H9 (cell line): ENCODE results near the gene KCND2. TPM values are rescaled to one million over a fixed set of nuclear protein-coding genes. Genes with fewer than 3 reads are reported as not detected.

Source experiments
- DNase-seq: peaks from one replicate; pipeline ENCODE4 v3.0.0-alpha.2; 2017
- H2AFZ ChIP-seq: one replicate; pipeline ENCODE4 v1.6.1; 2013; ENCODE audit warnings: mild to moderate bottlenecking, low read length, control low read depth, moderate library complexity
- H2AK5ac ChIP-seq: 2 replicates; pipeline ENCODE4 v1.6.1; 2013; ENCODE audit warnings: low read length, control low read depth, mixed read lengths; ENCODE audit not compliant: insufficient read length
- H2BK120ac ChIP-seq: one replicate; pipeline ENCODE4 v1.6.1; 2013; ENCODE audit warnings: low read depth, mild to moderate bottlenecking, low read length, control low read depth, inconsistent platforms; ENCODE audit not compliant: poor library complexity, severe bottlenecking
- H2BK12ac ChIP-seq: 2 replicates; pipeline ENCODE4 v1.6.1; 2013; ENCODE audit warnings: low read length, control low read depth, mixed read lengths, low read depth; ENCODE audit not compliant: insufficient read length
- H2BK15ac ChIP-seq: 2 replicates; pipeline ENCODE4 v1.6.1; 2013; ENCODE audit warnings: low read depth, low read length, control low read depth
- H2BK20ac ChIP-seq: one replicate; pipeline ENCODE4 v1.6.1; 2013; ENCODE audit warnings: low read depth, mild to moderate bottlenecking, low read length, control low read depth, inconsistent platforms; ENCODE audit not compliant: poor library complexity, severe bottlenecking
- H2BK5ac ChIP-seq: 2 replicates; pipeline ENCODE4 v1.6.1; 2013; ENCODE audit warnings: low read length, control low read depth, mixed read lengths; ENCODE audit not compliant: insufficient read length
- H3K14ac ChIP-seq: 2 replicates; pipeline ENCODE4 v1.6.1; 2013; ENCODE audit warnings: low read length, control low read depth; ENCODE audit not compliant: insufficient read depth
- H3K18ac ChIP-seq: 2 replicates; pipeline ENCODE4 v1.6.1; 2013; ENCODE audit warnings: low read depth, mild to moderate bottlenecking, mixed read lengths, low read length, control low read depth; ENCODE audit not compliant: insufficient read length
- H3K23ac ChIP-seq: 2 replicates; pipeline ENCODE4 v1.6.1; 2013; ENCODE audit warnings: low read length, control low read depth, mixed read lengths, low read depth; ENCODE audit not compliant: insufficient read length
- H3K23me2 ChIP-seq: 2 replicates; pipeline ENCODE4 v1.6.1; 2013; ENCODE audit warnings: low read depth, mild to moderate bottlenecking, mixed read lengths, low read length, control low read depth; ENCODE audit not compliant: insufficient read length, poor library complexity, severe bottlenecking
- H3K27ac ChIP-seq: 2 replicates; pipeline ENCODE4 v1.5.1; 2013; ENCODE audit warnings: low read length, control low read depth, mixed read lengths, low read depth; ENCODE audit not compliant: insufficient read length
- H3K27me3 ChIP-seq: 2 replicates; pipeline ENCODE4 v1.6.1; 2013; ENCODE audit warnings: low read length, control low read depth, inconsistent platforms; ENCODE audit not compliant: insufficient read depth
- H3K4ac ChIP-seq: 2 replicates; pipeline ENCODE4 v1.6.1; 2013; ENCODE audit warnings: low read depth, mild to moderate bottlenecking, control low read depth, inconsistent platforms, low read length, moderate library complexity
- H3K4me1 ChIP-seq: 2 replicates; pipeline ENCODE4 v1.6.1; 2013; ENCODE audit warnings: low read length, control low read depth, inconsistent platforms; ENCODE audit not compliant: insufficient read depth
- H3K4me2 ChIP-seq: 2 replicates; pipeline ENCODE4 v1.6.1; 2013; ENCODE audit warnings: low read length, control low read depth, mixed read lengths; ENCODE audit not compliant: insufficient read length, insufficient read depth
- H3K56ac ChIP-seq: 2 replicates; pipeline ENCODE4 v1.6.1; 2013; ENCODE audit warnings: low read depth, mild to moderate bottlenecking, mixed read lengths, low read length, control low read depth; ENCODE audit not compliant: insufficient read length
- H3K79me1 ChIP-seq: 2 replicates; pipeline ENCODE4 v1.6.1; 2013; ENCODE audit warnings: low read depth, mild to moderate bottlenecking, moderate library complexity, low read length, control low read depth, inconsistent platforms; ENCODE audit not compliant: insufficient read depth, poor library complexity, severe bottlenecking
- H3K79me2 ChIP-seq: 2 replicates; pipeline ENCODE4 v1.6.1; 2013; ENCODE audit warnings: low read length, control low read depth, inconsistent platforms; ENCODE audit not compliant: insufficient read depth
- H3K9ac ChIP-seq: 2 replicates; pipeline ENCODE4 v1.6.1; 2013; ENCODE audit warnings: low read length, control low read depth, mixed read lengths; ENCODE audit not compliant: insufficient read length; ENCODE audit errors: extremely low read depth
- H3K9me3 ChIP-seq: one replicate; pipeline ENCODE4 v1.6.1; 2013; ENCODE audit warnings: low read depth, low read length, inconsistent platforms; ENCODE audit not compliant: control insufficient read depth
- H3T11ph ChIP-seq: one replicate; pipeline ENCODE4 v1.6.1; 2013; ENCODE audit warnings: mild to moderate bottlenecking, low read length, control low read depth, inconsistent platforms
- H4K20me1 ChIP-seq: one replicate; pipeline ENCODE4 v1.6.1; 2013; ENCODE audit not compliant: control insufficient read depth, insufficient read length, insufficient read depth
- H4K5ac ChIP-seq: 2 replicates; pipeline ENCODE4 v1.6.1; 2013; ENCODE audit warnings: low read depth, mild to moderate bottlenecking, mixed read lengths, low read length, control low read depth; ENCODE audit not compliant: insufficient read length
- H4K8ac ChIP-seq: replicated peaks from 2 replicates; pipeline ENCODE4 v1.6.1; 2013; ENCODE audit warnings: low read length, control low read depth, mixed read lengths, low read depth; ENCODE audit not compliant: insufficient read length
- H4K91ac ChIP-seq: 2 replicates; pipeline ENCODE4 v1.6.1; 2013; ENCODE audit warnings: low read depth, mild to moderate bottlenecking, moderate library complexity, mixed read lengths, low read length, control low read depth; ENCODE audit not compliant: insufficient read length
- H3K27ac Mint-ChIP-seq, 3 experiments: 2 replicates in 2 of 3; 3 replicates in 1 of 3; pipeline ENCODE4 v1.8.0; 2020 to 2021; ENCODE audit warnings: mixed read lengths in 3 of 3, mild to moderate bottlenecking in 1 of 3, moderate library complexity in 1 of 3
- H3K27me3 Mint-ChIP-seq: 2 replicates; pipeline ENCODE4 v1.8.0; 2021; ENCODE audit warnings: low read depth, mild to moderate bottlenecking, moderate library complexity, mixed read lengths
- H3K36me3 Mint-ChIP-seq, 3 experiments: 2 replicates in 2 of 3; 3 replicates in 1 of 3; pipeline ENCODE4 v1.8.0; 2020 to 2021; ENCODE audit warnings: low read depth in 3 of 3, mixed read lengths in 3 of 3; ENCODE audit not compliant: insufficient read depth in 1 of 3
- H3K4me1 Mint-ChIP-seq, 2 experiments: 2 replicates each; pipeline ENCODE4 v1.8.0; 2020; ENCODE audit warnings: mixed read lengths in 2 of 2
- H3K4me3 Mint-ChIP-seq, 2 experiments: 2 replicates in 1 of 2; 3 replicates in 1 of 2; pipeline ENCODE4 v1.8.0; 2020 to 2021; ENCODE audit warnings: mild to moderate bottlenecking in 2 of 2, mixed read lengths in 2 of 2, moderate library complexity in 1 of 2
- H3K9me3 Mint-ChIP-seq, 2 experiments: 2 replicates in 1 of 2; 3 replicates in 1 of 2; pipeline ENCODE4 v1.8.0; 2020; ENCODE audit warnings: mild to moderate bottlenecking in 2 of 2, mixed read lengths in 2 of 2, moderate library complexity in 1 of 2
- WGBS: extraction: QIAGEN DNeasy Blood & Tissue Kit; methylation state at CpG from one replicate; pipeline ENCODE4 v1.1.7; 2013; ENCODE audit warnings: missing lambda C conversion rate, low lambda C conversion rate, mixed read lengths; ENCODE audit not compliant: insufficient read length; ENCODE audit errors: extremely low coverage; 5-methylcytosine and 5-hydroxymethylcytosine counted together
- total RNA-seq: library from RNA; stranded (reverse); gene quantifications from 2 replicates; pipeline ENCODE4 v1.2.1, GENCODE V29; 2021
- TF ChIP-seq, protein P1 (sequence below): fragments of 200-600 bp; sonication (generic); conservative IDR thresholded peaks from 3 replicates; pipeline ENCODE4 v1.8.0; 2021; ENCODE audit warnings: antibody characterized with exemption, mild to moderate bottlenecking

KCND2 gene
- total RNA-seq, 1 experiment from 2014 or later = 6.4 TPM

DNA sequence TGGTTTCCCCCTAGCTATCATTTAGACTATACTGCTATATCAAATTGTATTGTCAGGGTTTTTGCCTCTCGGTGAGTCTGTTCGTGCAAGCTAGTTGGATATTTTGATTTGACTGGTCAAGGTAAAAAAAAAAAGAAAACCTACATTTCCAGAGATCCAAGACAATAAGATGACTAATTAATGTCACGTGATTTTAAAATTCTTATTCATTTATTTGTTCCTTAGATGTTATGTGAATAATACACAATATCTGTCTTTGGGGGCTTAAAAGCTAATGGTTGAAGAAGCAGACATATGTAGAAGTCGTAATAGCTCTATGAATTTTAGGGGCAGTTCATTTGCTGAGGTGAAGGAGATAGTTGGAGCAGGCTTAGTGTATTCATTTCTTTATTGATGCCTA lies 191.1 kb downstream of the KCND2 start:
- H4K20me1 ChIP-seq = no peaks in the 10 kb centered on the region
- no peaks in the 10 kb centered on the region for H3K79me2 ChIP-seq
- no peaks in the 10 kb centered on the region; the same call in 1 of the 2 replicates for H3K4me1 ChIP-seq
- no peaks in the 10 kb centered on the region for H3K9me3 ChIP-seq
- no peak overlapping the region for H4K5ac ChIP-seq
- no peak overlapping the region for H3K23ac ChIP-seq
- no peak overlapping the region for H2BK5ac ChIP-seq
- H2BK20ac ChIP-seq = no peak overlapping the region
- no peak overlapping the region for H4K91ac ChIP-seq
- H2BK120ac ChIP-seq = no peak overlapping the region
- TF ChIP-seq, protein P1, sequence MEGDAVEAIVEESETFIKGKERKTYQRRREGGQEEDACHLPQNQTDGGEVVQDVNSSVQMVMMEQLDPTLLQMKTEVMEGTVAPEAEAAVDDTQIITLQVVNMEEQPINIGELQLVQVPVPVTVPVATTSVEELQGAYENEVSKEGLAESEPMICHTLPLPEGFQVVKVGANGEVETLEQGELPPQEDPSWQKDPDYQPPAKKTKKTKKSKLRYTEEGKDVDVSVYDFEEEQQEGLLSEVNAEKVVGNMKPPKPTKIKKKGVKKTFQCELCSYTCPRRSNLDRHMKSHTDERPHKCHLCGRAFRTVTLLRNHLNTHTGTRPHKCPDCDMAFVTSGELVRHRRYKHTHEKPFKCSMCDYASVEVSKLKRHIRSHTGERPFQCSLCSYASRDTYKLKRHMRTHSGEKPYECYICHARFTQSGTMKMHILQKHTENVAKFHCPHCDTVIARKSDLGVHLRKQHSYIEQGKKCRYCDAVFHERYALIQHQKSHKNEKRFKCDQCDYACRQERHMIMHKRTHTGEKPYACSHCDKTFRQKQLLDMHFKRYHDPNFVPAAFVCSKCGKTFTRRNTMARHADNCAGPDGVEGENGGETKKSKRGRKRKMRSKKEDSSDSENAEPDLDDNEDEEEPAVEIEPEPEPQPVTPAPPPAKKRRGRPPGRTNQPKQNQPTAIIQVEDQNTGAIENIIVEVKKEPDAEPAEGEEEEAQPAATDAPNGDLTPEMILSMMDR = no peak
- H2AFZ ChIP-seq = no peak overlapping the region
- no peak overlapping the region for H2BK15ac ChIP-seq
- no peak overlapping the region for H3K56ac ChIP-seq
- no peaks in the 10 kb centered on the region; the same call in 1 of the 2 replicates for H3K27me3 Mint-ChIP-seq
- H3K9ac ChIP-seq = no peak overlapping the region
- H3K27me3 ChIP-seq = no peaks in the 10 kb centered on the region
- no peak overlapping the region for H3K27ac ChIP-seq
- no peak overlapping the region for H3K4ac ChIP-seq
- no peak overlapping the region for H4K8ac ChIP-seq
- no peak for DNase-seq
- peaks cover 0 to under 1% of the 10 kb centered on the region in 2 experiments; a peak in 2 of 5 replicates for H3K9me3 Mint-ChIP-seq
- H3K27ac Mint-ChIP-seq = no peak overlapping the region
- no peak overlapping the region for H3K4me2 ChIP-seq
- no peak overlapping the region for H3T11ph ChIP-seq
- H2BK12ac ChIP-seq = no peak overlapping the region
- no CpG with 5 or more reads among the region's 4 CpGs for WGBS
- H3K79me1 ChIP-seq = no peaks in the 10 kb centered on the region
- H3K18ac ChIP-seq = no peak overlapping the region
- H2AK5ac ChIP-seq = no peak overlapping the region
- H3K23me2 ChIP-seq = no peaks in the 10 kb centered on the region
- peaks cover 29 to 35% of the 10 kb centered on the region in 2 experiments for H3K4me1 Mint-ChIP-seq
- H3K14ac ChIP-seq = no peak overlapping the region
- H3K36me3 Mint-ChIP-seq = peaks cover 0 to under 1% (median 0%) of the 10 kb centered on the region in 3 experiments; a peak in 3 of 7 replicates
- no peak overlapping the region for H3K4me3 Mint-ChIP-seq
